Measurements from ENCODE around the gene ITGA5. TPM values are rescaled to one million over a fixed set of nuclear protein-coding genes. Genes with fewer than 3 reads are reported as not detected.

ITGA5 gene
- total and polyA plus RNA-seq, 2 of the 13 experiments (the other 11 are each of a cell fraction or from before 2014, with no cell fraction given): 0.20 to 0.40 TPM

DNA sequence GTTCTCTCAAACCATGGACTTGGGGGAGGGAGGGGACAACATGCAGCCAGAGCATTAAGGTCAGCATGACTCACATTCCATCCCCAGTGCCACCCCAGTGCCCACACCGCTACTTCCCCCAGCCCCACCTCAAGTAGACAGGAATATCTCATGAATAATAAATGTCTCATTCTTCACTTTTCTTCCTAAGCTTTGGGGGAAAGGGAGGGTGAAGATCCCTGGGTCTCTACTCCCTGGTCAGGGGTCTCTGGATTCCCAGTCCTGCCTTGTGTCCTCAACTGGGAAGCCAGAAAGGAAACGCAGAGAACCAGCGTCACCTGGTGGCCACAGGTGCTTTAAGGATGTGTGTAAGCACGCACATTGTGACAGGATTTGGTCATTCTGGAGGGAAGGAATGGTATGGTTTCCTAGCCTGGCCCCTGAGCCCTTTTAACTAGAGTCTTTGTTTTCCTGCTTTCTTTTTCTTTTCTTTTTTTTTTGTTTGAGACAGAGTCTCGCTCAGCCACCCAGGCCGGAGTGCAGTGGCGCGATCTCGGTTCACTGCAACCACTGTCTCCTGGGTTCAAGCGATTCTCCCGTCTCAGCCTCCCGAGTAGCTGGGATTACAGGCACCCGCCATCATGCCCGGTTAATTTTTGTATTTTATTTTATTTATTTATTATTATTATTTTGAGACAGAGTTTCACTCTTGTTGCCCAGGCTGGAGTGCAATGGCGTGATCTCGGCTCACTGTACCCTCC, 58.2 kb downstream of the ITGA5 start (continued):
- no peak for TF ChIP-seq ZC3H4 (CRISPR knock-in tag; IDR thresholded peaks at IDR 0.05; ENCODE audit: borderline replicate concordance)
- no peak for TF ChIP-seq ZNF713 (CRISPR knock-in tag; IDR thresholded peaks at IDR 0.05)
- TF ChIP-seq ZBTB42 (CRISPR knock-in tag; IDR thresholded peaks at IDR 0.05): no peak
- TF ChIP-seq, protein P1, sequence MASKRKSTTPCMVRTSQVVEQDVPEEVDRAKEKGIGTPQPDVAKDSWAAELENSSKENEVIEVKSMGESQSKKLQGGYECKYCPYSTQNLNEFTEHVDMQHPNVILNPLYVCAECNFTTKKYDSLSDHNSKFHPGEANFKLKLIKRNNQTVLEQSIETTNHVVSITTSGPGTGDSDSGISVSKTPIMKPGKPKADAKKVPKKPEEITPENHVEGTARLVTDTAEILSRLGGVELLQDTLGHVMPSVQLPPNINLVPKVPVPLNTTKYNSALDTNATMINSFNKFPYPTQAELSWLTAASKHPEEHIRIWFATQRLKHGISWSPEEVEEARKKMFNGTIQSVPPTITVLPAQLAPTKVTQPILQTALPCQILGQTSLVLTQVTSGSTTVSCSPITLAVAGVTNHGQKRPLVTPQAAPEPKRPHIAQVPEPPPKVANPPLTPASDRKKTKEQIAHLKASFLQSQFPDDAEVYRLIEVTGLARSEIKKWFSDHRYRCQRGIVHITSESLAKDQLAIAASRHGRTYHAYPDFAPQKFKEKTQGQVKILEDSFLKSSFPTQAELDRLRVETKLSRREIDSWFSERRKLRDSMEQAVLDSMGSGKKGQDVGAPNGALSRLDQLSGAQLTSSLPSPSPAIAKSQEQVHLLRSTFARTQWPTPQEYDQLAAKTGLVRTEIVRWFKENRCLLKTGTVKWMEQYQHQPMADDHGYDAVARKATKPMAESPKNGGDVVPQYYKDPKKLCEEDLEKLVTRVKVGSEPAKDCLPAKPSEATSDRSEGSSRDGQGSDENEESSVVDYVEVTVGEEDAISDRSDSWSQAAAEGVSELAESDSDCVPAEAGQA (IDR thresholded peaks at IDR 0.05; ENCODE audit: low read depth): no peak
- TF ChIP-seq, protein P1 (CRISPR knock-in tag; IDR thresholded peaks at IDR 0.05; ENCODE audit: borderline replicate concordance): no peak
- TF ChIP-seq, protein P2, sequence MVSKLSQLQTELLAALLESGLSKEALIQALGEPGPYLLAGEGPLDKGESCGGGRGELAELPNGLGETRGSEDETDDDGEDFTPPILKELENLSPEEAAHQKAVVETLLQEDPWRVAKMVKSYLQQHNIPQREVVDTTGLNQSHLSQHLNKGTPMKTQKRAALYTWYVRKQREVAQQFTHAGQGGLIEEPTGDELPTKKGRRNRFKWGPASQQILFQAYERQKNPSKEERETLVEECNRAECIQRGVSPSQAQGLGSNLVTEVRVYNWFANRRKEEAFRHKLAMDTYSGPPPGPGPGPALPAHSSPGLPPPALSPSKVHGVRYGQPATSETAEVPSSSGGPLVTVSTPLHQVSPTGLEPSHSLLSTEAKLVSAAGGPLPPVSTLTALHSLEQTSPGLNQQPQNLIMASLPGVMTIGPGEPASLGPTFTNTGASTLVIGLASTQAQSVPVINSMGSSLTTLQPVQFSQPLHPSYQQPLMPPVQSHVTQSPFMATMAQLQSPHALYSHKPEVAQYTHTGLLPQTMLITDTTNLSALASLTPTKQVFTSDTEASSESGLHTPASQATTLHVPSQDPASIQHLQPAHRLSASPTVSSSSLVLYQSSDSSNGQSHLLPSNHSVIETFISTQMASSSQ (IDR thresholded peaks at IDR 0.05; ENCODE audit: low read depth): no peak
- TF ChIP-seq, protein P2 (CRISPR knock-in tag; IDR thresholded peaks at IDR 0.05; ENCODE audit: borderline replicate concordance): no peak
- TF ChIP-seq ZNF20 (CRISPR knock-in tag; IDR thresholded peaks at IDR 0.05): no peak
- TF ChIP-seq, protein P3, sequence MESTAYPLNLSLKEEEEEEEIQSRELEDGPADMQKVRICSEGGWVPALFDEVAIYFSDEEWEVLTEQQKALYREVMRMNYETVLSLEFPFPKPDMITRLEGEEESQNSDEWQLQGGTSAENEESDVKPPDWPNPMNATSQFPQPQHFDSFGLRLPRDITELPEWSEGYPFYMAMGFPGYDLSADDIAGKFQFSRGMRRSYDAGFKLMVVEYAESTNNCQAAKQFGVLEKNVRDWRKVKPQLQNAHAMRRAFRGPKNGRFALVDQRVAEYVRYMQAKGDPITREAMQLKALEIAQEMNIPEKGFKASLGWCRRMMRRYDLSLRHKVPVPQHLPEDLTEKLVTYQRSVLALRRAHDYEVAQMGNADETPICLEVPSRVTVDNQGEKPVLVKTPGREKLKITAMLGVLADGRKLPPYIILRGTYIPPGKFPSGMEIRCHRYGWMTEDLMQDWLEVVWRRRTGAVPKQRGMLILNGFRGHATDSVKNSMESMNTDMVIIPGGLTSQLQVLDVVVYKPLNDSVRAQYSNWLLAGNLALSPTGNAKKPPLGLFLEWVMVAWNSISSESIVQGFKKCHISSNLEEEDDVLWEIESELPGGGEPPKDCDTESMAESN (CRISPR knock-in tag; conservative IDR thresholded peaks at IDR 0.05): no peak
- TF ChIP-seq ARNT2 (CRISPR knock-in tag; IDR thresholded peaks at IDR 0.05; ENCODE audit: low read depth): no peak
- TF ChIP-seq, protein P4, sequence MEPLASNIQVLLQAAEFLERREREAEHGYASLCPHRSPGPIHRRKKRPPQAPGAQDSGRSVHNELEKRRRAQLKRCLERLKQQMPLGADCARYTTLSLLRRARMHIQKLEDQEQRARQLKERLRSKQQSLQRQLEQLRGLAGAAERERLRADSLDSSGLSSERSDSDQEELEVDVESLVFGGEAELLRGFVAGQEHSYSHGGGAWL (CRISPR knock-in tag; IDR thresholded peaks at IDR 0.05): no peak
- TF ChIP-seq PCBP2 (optimal IDR thresholded peaks at IDR 0.05; ENCODE audit: low read depth, low read length, poor library complexity, severe bottlenecking): no peak
- no peak for TF ChIP-seq HNRNPL (IDR thresholded peaks at IDR 0.05; ENCODE audit: low read depth, low read length)
- TF ChIP-seq, protein P5, sequence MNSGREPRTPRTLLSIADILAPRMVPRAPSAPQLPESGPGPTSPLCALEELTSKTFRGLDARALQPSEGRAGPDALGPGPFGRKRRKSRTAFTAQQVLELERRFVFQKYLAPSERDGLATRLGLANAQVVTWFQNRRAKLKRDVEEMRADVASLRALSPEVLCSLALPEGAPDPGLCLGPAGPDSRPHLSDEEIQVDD (CRISPR knock-in tag; IDR thresholded peaks at IDR 0.05; ENCODE audit: borderline replicate concordance): no peak
- TF ChIP-seq ZNF773 (CRISPR knock-in tag; IDR thresholded peaks at IDR 0.05; ENCODE audit: borderline replicate concordance): no peak
- peak; percentile 25; the same call in 1 of the 2 replicates for TF ChIP-seq ZMYM4 (CRISPR knock-in tag; IDR thresholded peaks at IDR 0.05)
